SK-N-SH (cell line): ENCODE data around the gene OXCT1. TPM values are rescaled to one million over a fixed set of nuclear protein-coding genes. Genes with fewer than 3 reads are reported as not detected.

Experiments
- CTCF ChIA-PET: fragments of 300-600, 350-600 bp; formaldehyde crosslinking; extraction: SDS; loops from one replicate; lab custom pipeline; 2021; lab: Yijun Ruan, JAX
- POLR2A ChIA-PET: fragments of 350-600 bp; sonication (Branson Sonifier 250); formaldehyde crosslinking; extraction: SDS; loops from one replicate; lab custom pipeline; 2020; ENCODE audit warnings: antibody characterized with exemption, inconsistent platforms; lab: Yijun Ruan, JAX
- DNase-seq: peaks from one replicate; pipeline ENCODE4 v3.0.0; 2012
- H2AFZ ChIP-seq: fragments of 200-600 bp; sonication (generic); 2 replicates; pipeline ENCODE4 v1.8.1; 2016; ENCODE audit warnings: antibody characterized with exemption, mild to moderate bottlenecking, low read depth
- H3F3A ChIP-seq: fragments of 200-600 bp; sonication (generic); replicated peaks from 2 replicates; pipeline ENCODE3; 2016; ENCODE audit warnings: antibody characterized with exemption, mild to moderate bottlenecking; ENCODE audit not compliant: insufficient read depth
- H3K27ac ChIP-seq, 2 experiments: fragments of 200-500 bp in 1 of 2; fragments of 200-600 bp in 1 of 2; sonication (Bioruptor generic) in 1 of 2; sonication (generic), shearing (Covaris generic) in 1 of 2; 2 replicates each; pipeline versions ENCODE4 v1.5.1 to v1.6.1; 2014 to 2016; ENCODE audit warnings: low read depth in 2 of 2, inconsistent platforms in 1 of 2, low read length in 1 of 2, mild to moderate bottlenecking in 1 of 2, mixed read lengths in 1 of 2
- H3K27me3 ChIP-seq: fragments of 200-600 bp; sonication (generic), shearing (Covaris generic); 2 replicates; pipeline ENCODE4 v1.6.1; 2016; ENCODE audit warnings: mixed run types; ENCODE audit not compliant: insufficient read depth
- H3K36me3 ChIP-seq, 2 experiments: fragments of 200-500 bp in 1 of 2; fragments of 200-600 bp in 1 of 2; sonication (Bioruptor generic) in 1 of 2; sonication (generic) in 1 of 2; replicated peaks in 1 of 2; 2 replicates each; pipeline versions ENCODE3 to v1.5.1; 2014 to 2016; ENCODE audit warnings: low read length in 1 of 2, mild to moderate bottlenecking in 1 of 2; ENCODE audit not compliant: insufficient read depth in 2 of 2, control insufficient read depth in 1 of 2
- H3K4me1 ChIP-seq, 2 experiments: fragments of 200-500 bp in 1 of 2; fragments of 200-600 bp in 1 of 2; sonication (Bioruptor generic) in 1 of 2; sonication (generic), shearing (Covaris generic) in 1 of 2; 2 replicates each; pipeline versions ENCODE4 v1.5.1 to v1.6.1; 2014 to 2016; ENCODE audit warnings: low read depth in 1 of 2, low read length in 1 of 2, mixed run types in 1 of 2; ENCODE audit not compliant: insufficient read depth in 2 of 2, control insufficient read depth in 1 of 2
- H3K4me2 ChIP-seq: fragments of 200-600 bp; sonication (generic), shearing (Covaris generic); 2 replicates; pipeline ENCODE4 v1.6.1; 2017; ENCODE audit warnings: mixed run types
- H3K4me3 ChIP-seq, 2 experiments: fragments of 200-500 bp in 1 of 2; fragments of 200-600 bp in 1 of 2; sonication (Bioruptor generic) in 1 of 2; sonication (generic), shearing (Covaris generic) in 1 of 2; 2 replicates each; pipeline versions ENCODE4 v1.5.1 to v1.8.1; 2014 to 2016; ENCODE audit warnings: low read depth in 2 of 2, inconsistent platforms in 1 of 2, low read length in 1 of 2, mild to moderate bottlenecking in 1 of 2, mixed read lengths in 1 of 2, moderate library complexity in 1 of 2
- H3K79me2 ChIP-seq: fragments of 200-600 bp; sonication (generic); 2 replicates; pipeline ENCODE4 v1.8.1; 2017; ENCODE audit warnings: mild to moderate bottlenecking; ENCODE audit not compliant: insufficient read depth
- H3K9ac ChIP-seq: fragments of 200-600 bp; sonication (generic); 2 replicates; pipeline ENCODE4 v1.6.1; 2017; ENCODE audit warnings: mixed run types
- H3K9me2 ChIP-seq: fragments of 200-600 bp; sonication (generic); 2 replicates; pipeline ENCODE4 v1.6.1; 2017; ENCODE audit warnings: mixed run types
- H3K9me3 ChIP-seq: fragments of 200-600 bp; sonication (generic); 2 replicates; pipeline ENCODE4 v1.6.1; 2017; ENCODE audit warnings: mixed run types, mild to moderate bottlenecking, moderate library complexity
- H4K20me1 ChIP-seq: fragments of 200-600 bp; sonication (generic); 2 replicates; pipeline ENCODE4 v1.6.1; 2017; ENCODE audit warnings: mild to moderate bottlenecking, mixed run types; ENCODE audit not compliant: insufficient read depth
- ELF1 ChIP-seq: IDR thresholded peaks from 2 replicates; pipeline ENCODE4 v1.4.0; 2012
- EP300 ChIP-seq, 2 experiments: IDR thresholded peaks; 2 replicates each; pipeline versions ENCODE4 v1.4.0 to v1.6.1; 2012; ENCODE audit warnings: borderline replicate concordance in 1 of 2, low read depth in 1 of 2, low read length in 1 of 2
- FOXJ3 ChIP-seq: sonication (generic); formaldehyde crosslinking; IDR thresholded peaks from 2 replicates; pipeline ENCODE4 v1.5.1; 2020; ENCODE audit warnings: mild to moderate bottlenecking, missing genetic modification reagents
- FOXM1 ChIP-seq: IDR thresholded peaks from 2 replicates; pipeline ENCODE4 v1.4.0; 2012; ENCODE audit warnings: low read depth, mild to moderate bottlenecking
- IRF3 ChIP-seq: fragments of 150-350 bp; IDR thresholded peaks from 2 replicates; pipeline ENCODE4 v1.6.1; 2016; ENCODE audit warnings: mild to moderate bottlenecking, low read depth, low read length
- MEF2A ChIP-seq: IDR thresholded peaks from 2 replicates; pipeline ENCODE4 v1.4.0; 2012; ENCODE audit warnings: low read depth, borderline replicate concordance
- REST ChIP-seq: IDR thresholded peaks from 2 replicates; pipeline ENCODE4 v1.6.1; 2012; ENCODE audit warnings: mild to moderate bottlenecking, low read depth, low read length, moderate library complexity
- YY1 ChIP-seq: IDR thresholded peaks from 2 replicates; pipeline ENCODE4 v1.4.0; 2012; ENCODE audit warnings: low read depth, mild to moderate bottlenecking
- ZBTB33 ChIP-seq: IDR thresholded peaks from 2 replicates; pipeline ENCODE4 v1.4.0; 2012; ENCODE audit warnings: low read depth, borderline replicate concordance
- WGBS: methylation state at CpG from one replicate; pipeline ENCODE4 v1.1.6; 2017; ENCODE audit warnings: low lambda C conversion rate; 5-methylcytosine and 5-hydroxymethylcytosine counted together
- polyA plus RNA-seq, 3 experiments: library from polyadenylated mRNA; depleted of rRNA; stranded (reverse); fragments of >200 nt; gene quantifications; 2 replicates each; pipeline ENCODE4 v1.2.3, GENCODE V29; 2012

Gene OXCT1
- polyA plus RNA-seq, 1 of the 3 experiments (the other 2 are of a cell fraction): 11.7 TPM

- Histone ChIP-seq H3K79me2 (no peaks in the 10 kb centered on the region), H3K9me3 (no peaks in the 10 kb centered on the region), H3F3A (no peaks in the 10 kb centered on the region), H3K9ac (no peak overlapping the region), H3K36me3 (peaks cover 16 to 63% of the 10 kb centered on the region in 2 experiments), H3K27ac (no peak overlapping the region), H3K4me1 (no peaks in the 10 kb centered on the region; a peak in 1 of 4 replicates), H3K27me3 (no peaks in the 10 kb centered on the region), H4K20me1 (no peaks in the 10 kb centered on the region), H3K4me3 (no peak overlapping the region), H3K4me2 (no peak overlapping the region), H2AFZ (no peak overlapping the region), H3K9me2 (no peaks in the 10 kb centered on the region)
- ChIA-PET POLR2A (no interaction called here), CTCF (interaction anchor here (0.6 to 5.0 kb wide), 6 partner anchors 9 to 201 kb away, joined by 3 to 126 read pairs (median 6); partner anchors contain the start of gene RIMOC1)
- WGBS: 89% methylated on average over 1 of the region's 1 CpG
- DNase-seq: no peak
- TF ChIP-seq ZBTB33 (no peak), REST (no peak), MEF2A (no peak), EP300 (IDR thresholded peaks at IDR 0.05; ENCODE audit: borderline replicate concordance in 1 of 2, low read depth in 1 of 2, low read length in 1 of 2) (no peak), ELF1 (no peak), YY1 (no peak), FOXM1 (no peak), IRF3 (no peak), FOXJ3 (CRISPR knock-in tag) (no peak)
Observed at GRCh38 chr5:41857989-41858388, 12.2 kb downstream of the OXCT1 start.
